Activated CD4-positive, alpha-beta T cell treated with anti-CD3 and anti-CD28 coated beads, Interleukin-2, amount 50 U/mL, for 4 hours (primary cell): ENCODE results near the gene RSBN1.

Source experiments
- DNase-seq, 2 experiments: peaks; one replicate each; pipeline ENCODE4 v3.0.0-alpha.2; 2020

RSBN1 gene

DNA sequence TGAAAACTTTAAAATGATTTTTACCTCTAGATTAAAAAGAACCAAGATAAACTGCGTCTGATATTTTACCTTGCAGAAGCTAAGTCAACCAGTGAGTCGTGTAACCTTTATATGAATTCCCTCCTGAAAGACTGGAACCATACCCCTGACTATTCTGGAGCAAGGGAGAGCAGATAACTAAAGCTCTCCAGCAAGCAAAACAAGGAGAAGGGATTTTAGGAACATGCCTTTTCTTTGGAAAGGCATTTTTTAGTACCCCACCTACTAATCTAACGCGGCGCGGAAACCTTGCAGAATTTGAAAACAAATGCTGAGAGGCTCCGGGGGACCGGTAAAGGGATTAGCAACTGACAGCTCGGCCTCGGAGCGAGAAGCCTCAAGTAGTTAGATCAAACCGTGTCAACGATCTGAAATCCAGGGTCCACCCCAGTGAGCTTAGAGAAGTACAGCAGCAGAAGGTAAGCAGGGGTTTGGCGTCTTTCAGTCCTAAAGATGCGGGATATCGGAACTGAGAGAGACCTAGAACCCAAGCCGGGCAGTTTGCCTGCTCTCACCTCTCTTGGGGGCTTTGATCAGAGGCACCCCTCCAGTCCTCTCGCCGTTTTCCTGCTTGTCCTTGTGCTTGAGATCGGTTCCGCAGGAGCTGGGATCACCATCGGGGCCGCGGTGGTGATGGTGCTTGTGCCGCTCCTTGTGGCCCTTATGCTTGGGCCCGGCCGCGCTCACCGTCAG lies 954 bp downstream of the RSBN1 start:
- peak; percentile 12 to 26 for DNase-seq

DNA sequence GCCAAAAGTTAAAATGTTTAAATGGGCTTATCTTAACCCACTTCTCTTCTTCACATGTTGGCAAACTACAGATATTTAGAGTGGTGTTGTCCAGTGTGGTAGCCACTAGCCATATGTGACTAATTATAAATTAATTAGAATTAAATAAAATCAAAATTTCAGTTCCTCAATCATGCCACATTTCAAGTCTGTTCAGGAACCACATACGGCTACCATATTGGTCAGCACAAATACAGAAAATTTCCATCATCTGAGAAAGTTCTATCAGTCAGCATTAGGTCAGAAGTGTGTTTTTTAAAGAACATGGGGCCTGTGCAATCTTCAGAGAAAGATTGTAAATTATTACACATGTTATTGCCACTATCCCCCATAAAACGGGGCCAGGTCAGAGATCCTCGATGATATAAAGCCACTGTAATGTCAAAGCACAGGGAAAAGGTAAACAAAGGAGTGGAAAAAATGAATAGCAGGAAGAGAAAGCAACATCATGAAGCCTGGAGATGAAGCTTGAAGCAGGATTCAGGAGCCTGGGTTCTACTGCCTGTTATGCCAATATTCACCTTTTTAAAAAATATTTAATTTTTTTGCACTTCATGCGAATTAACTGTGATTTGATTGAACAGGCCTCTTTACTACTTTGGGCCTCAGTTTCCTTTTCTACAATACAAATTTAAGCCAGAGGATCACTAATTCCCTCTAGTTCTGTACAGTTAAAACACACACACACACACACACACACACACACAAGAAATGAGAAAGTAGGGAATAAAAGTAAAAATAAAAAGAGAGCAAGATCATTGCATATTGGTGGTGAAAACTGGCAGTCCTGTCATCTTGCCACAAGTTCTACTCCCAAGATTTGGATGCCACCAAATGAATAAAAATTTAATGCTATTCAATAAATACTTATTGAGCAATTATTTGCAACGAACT lies 2.3 kb downstream of the RSBN1 start:
- no peak for DNase-seq

DNA sequence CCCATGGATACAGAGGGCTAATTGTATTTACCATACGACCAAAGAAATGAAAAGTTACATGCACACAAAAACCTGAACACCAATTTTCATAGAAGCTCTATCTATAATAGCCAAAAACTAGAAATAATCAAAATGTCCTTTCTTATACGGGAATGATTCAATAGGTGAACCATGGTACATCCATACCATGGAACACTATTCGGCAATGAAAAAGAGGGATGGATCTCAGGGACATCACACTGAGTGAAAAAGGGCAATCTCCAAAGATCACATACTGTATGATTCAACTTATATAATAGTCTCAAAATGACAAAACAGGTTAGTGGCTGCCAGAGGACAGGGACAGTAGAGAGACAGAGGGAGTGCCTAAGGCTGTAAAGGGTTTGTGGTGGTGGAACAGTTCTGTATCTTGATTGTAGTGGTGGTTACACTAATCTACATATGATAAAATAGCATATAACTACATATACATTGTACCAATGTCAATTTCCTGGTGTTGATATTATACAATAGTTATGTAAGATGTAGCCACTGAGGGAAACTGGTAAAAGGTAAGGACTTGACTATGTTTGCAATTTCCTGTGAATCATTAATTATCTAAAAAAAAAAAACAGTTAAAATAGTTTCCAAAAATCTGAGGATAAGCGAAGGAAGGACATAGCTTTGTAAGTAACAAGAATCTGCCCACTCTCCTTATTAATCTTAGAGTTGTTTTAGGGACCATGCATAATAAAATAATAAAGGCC lies 3.7 kb downstream of the RSBN1 start:
- no peak for DNase-seq

DNA sequence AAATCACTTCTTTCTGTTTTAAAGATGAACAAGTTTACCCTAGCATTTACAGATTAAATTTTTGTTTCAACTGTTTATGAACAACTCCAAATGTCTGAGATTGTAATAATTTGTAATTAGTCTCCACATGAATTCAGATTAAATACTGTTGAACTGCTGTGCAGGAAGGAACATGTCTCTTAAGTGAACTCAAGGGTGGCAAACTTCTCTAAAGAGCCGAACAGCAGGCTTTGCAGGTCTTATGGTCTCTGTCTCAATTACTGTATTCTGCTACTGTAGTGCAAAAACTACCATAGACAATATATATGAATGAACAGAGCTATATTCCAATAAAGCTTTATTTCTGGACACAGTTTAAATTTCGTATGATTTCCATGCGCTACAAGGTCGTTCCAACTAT lies 6.6 kb downstream of the RSBN1 start:
- DNase-seq = no peak

DNA sequence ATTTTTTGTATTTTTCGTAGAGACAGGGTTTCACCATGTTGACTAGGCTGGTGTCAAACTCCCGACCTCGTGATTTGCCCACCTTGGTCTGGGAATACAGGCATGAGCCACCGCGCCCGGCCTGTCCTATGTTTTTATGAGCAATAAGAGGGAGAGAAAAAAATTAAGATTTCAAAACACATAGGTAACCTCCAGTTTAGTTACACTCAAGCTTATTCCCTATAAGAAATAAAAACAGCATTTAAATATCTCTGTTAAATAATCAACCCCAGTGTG lies 7.1 kb downstream of the RSBN1 start:
- DNase-seq = no peak

DNA sequence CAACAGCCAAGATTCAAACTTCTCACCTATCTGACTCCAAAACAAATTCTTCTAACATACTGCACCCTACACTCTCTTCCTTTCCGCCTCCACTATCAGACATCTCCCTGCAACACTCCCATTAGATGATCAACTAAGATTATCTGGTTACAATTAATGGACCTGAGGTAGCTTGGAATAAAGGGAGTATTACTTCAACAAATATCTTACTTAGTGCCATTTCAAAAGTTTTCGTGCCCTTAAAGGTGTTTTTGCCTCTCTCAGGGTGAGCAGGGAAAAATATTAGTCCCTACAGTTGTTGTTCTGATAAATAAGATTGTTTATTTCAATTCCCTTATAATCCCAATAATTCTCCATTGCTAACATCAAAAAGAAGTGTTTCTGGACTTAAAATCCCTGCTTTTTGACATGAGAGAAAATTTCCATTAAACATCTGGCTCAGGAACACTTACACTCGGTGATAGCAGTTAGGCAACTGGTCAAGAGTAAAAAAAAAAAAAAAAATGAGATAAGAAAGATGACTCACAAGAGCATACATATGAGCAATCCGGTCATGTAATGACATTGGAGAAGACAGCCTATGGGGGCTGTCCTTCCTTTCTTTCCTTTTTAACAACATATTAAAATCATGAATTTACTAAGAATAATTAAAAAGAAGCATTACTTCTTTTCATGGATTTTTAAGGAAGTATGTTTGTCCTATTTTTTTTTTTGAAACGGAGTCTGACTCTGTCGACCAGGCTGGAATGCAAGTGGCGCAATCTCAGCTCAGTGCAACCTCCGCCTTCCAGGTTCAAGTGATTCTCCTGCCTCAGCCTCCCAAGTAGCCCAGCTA lies 7.6 kb downstream of the RSBN1 start:
- no peak for DNase-seq

DNA sequence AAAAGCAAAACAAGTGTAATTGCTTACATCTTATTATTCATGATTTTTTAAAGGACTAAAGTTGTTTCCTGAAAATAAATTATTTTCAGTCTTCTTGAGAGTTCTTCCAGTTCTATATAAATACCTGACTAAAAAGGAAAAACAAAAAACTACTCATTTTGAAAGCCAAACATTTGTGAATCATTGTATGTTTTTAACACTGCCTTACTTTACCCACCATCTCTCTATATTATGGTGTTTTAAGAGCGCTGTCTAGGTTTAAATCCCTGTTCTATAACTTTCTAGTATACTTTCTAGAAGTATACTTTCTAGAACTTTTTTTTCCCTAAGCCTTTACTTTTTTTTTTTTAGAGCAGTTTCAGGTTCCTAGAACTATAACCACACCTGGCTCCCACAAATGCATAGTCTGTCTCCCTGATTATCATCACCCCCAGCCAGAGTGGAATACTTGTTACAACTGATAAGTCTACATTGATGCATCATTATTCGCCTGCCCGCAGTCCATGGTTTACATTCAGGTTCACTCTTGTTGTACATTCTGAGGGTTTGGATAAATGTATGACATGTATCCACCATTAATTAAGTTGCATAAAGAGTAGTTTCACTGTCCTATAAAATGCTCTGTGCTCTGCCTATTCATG lies 9.8 kb downstream of the RSBN1 start:
- DNase-seq = no peak

DNA sequence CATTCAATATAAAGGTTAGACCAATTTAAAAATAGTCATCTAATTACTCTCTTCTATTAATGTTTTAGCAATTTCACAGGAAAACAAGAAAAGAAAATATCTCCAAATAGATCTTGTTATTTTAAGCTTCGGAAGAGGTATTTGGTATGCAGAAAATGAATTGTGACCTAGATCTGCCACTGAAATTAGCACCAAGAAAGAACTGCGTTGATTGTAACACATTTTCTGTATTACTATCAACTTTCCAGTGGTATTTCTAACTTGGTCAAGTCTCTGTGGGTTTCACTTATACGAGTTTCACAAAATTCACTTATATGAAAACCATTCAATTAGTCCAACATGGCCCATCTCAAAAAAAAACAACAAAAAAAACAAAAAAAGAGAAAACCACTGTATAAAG lies 11.8 kb downstream of the RSBN1 start:
- no peak for DNase-seq

DNA sequence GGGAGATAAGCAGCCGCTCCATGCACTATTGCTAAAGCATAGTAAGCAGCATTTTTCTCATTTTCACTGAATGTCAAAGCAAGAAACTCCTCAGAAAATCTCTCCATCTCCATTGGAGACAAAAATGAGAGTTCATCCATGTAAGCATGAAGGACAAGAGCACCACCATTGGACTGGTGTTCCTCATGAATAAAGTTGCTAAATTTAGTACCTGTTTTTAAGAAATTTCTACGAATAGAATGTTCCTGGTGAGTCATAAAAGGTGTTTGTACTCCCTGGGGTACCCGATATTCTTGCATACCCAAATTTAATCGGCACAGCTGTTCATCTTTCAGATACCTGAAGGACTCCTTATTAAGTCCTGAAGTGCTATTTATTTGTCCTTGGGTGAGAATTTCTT lies 14.8 kb downstream of the RSBN1 start:
- DNase-seq = no peak

DNA sequence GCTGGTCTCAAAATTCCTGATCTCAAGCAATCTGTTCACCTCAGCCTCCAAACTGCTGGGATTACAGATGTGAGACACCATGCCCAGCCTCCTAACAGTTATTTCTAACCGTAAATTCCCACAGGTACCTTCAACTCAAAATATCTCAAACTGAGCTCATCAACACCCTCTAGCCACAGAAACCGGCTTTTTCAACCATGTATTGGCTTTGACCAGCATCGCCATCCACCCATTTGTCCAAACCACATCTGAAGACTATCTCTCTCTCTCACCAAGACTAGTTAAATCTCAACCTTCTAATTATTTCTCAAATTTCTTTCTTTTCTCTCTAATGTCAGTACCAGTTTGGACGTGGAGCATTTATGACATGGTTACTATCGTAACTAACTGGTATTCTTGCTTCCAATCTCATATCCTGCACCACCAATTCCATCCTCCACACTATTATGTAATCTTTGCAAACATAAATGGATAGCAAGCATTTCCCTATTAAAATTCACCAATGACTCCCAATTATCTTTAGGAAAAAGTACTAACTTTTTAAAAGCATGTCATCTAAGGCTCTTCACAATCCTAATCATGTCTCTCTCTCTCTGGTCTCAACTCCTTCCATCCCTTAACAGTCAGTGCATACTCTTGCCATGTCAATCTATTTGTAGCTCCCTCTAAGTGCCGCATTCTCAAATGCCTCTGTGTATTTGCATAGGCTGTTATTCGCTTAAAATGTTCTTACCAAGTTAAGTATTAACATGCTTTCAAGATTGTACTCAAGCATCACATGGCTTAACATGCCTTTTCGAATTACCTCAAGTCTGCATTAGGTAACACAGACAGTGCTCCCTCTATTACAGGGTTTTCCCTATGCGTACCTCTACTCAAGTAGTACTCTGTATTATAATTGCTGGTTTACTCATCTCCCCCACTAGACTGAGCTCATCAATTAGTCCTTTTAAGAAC lies 18.1 kb downstream of the RSBN1 start:
- no peak for DNase-seq

DNA sequence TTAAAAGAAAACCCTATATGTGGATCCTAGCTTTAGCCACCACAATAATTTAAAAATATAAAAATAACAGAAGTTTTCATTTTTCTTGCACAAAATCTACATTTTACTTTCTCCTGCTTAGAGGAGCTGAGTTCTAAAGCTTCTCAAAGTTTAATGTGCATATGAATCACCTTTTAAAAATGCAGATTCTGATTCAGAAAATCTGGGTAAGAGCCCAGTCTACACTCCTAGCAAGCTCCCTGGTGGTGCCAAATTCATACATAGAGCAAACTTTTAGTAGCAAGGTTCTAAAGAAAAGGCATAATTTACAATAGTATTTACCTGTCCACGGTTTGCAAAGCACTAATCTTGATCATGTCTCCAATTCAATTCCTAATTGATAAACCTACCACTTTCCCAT lies 19.3 kb downstream of the RSBN1 start:
- no peak for DNase-seq

DNA sequence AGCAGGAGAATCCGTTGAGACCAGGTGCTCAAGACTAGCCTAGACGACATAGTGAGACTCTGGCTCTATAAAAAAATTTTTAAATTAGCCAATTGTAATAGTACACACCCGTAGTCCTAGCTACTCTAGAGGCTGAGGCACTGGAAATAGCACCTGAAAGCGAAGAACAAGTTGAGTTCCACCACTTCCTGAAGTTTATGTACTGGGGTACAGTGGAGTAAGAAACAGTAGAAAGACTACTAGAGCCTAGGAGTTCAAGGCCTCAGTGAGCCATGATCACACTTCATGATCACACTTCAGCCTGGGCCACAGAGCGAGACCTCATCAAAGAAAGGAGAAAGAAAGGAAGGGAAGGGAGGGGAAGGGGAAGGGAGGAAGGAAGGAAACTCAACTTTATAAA lies 19.8 kb downstream of the RSBN1 start:
- DNase-seq = no peak

DNA sequence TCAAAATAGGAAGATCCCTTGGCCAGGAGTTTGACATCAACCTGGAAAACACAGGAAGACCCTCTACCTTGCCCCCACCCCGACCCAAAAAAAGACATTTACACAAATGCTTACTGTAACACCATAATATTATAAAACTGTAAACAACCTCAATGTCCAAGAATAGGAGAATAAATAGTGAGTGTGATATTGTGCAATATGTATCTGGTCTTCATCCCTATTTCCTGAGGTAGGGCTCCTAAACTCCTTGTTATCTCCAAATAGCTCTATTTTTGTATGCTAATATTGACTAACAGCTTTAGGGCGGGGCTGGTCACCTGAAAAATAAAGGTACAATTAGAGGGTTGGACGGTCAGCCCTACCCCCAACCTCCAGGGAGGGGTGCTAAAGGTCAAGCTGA lies 23.5 kb downstream of the RSBN1 start:
- DNase-seq = no peak

DNA sequence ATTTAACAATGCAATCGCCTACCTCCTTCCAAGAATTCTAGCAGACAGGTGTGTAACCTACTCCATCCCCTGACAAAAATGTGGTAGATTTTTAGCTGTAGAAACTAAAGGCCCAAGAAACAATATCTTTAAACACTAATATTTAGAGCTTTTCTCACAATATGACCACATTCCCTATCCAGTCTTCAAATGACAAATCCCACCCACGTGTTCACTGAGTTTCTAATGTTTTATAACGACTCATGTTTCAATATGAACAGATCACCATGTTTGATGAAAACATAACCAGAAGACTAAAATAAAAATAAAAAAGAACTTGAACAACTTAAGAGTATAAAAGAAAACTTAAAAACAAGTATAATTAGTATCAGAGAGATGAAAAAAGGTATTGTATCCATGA lies 24.6 kb downstream of the RSBN1 start:
- DNase-seq = no peak

DNA sequence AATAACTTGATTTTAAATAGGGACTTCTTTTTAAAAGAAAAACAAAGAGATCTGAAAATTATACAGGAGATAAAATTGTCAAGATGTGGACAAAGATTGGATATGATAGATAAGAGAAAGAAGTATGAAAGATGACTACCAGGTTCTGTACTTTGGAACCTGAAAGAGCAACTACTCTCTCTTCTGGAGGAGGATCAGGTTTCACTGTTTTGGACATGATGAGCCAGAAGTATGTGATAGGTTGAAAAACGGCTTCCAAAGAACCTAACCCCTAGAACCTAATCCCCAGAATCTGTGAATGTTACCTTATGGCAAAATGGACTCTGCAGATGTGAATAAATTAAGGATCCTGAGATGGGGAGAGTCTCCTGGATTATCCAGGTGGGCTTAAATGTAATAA lies 26.2 kb downstream of the RSBN1 start:
- no peak for DNase-seq

DNA sequence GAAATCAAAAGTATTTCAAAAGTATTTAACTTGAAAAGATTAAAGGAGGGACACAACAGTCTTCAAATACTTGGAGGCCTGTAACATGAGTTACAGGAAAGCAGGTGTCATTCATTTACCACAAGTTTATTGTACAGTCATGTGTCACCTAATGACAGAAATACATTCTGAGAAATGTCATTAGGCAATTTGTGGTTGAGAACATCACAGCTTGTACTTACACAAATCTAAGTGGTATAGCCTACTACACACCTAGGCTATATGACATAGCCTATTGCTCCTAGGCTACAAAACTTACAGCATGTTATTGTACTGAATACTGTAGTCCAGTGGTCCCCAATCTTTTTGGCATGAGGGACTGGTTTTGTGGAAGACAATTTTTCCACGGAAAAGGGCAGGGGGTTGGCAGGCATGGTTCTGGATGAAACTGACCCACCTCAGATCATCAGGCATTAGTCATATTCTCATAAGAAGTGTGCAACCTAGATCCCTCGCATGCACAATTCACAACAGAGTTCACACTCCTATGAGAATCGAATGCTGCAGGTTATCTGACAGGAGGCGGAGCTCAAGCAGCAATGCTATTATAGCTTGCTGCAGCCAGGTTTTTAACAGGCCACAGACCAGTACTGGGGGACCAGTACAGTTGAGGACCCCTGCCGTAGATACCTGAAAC lies 28.0 kb downstream of the RSBN1 start:
- DNase-seq = no peak

DNA sequence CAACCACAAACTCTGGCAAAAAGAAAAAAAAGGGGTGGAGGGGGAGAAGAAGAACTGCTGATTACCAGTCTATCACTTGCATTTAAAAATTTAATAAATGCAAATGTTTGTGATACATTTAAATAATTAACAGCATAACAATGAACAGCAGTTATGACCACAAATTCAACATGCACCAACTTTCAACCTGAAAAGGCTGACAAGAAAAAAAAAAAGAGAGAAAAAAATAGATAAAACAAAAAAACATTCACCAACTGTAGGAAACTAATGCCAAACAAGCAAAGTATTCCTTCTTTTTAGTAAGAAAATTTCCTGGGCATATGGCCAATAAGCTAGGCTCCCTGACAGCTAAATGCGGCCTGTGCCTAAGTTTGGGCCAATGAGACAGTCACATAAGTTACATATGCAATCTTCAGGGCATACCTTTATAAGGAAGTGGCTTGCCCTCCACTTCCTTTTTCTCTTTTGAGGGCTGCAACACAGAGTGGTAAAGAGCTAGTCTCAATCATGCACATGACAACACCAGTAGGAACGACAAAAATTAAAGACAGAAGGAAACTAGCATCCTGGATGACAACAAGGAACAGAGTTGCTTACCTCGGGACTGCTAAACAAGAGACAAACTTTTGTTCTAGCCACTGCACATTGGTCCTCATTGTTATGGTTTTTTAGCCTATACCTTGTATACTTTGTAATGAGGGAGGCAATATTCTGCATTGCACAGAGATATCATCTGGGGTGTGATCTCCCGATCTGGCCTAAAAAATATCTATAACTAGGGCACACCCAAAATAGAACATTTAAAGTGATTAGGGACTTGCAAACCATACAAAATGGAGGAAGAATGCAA lies 28.8 kb downstream of the RSBN1 start:
- DNase-seq = peak; percentile 8 to 12

DNA sequence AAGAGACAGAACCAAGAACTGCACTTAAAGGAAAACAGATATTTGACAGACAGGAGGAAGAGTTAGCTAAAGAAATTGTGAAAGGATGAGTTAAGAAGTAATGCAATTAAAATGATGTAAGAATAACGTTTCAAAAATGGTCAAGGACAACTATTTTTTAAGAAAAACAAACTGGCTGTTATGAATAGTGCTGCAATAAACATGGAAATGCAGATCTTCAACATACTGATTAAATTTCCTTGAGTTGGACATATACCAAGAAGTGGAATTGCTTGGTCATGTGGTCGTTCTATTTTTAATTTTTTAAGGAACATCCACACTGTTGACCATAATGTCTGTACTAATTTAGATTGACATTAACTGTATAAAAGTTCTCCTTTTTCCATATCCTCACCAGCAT lies 29.9 kb downstream of the RSBN1 start:
- no peak for DNase-seq

DNA sequence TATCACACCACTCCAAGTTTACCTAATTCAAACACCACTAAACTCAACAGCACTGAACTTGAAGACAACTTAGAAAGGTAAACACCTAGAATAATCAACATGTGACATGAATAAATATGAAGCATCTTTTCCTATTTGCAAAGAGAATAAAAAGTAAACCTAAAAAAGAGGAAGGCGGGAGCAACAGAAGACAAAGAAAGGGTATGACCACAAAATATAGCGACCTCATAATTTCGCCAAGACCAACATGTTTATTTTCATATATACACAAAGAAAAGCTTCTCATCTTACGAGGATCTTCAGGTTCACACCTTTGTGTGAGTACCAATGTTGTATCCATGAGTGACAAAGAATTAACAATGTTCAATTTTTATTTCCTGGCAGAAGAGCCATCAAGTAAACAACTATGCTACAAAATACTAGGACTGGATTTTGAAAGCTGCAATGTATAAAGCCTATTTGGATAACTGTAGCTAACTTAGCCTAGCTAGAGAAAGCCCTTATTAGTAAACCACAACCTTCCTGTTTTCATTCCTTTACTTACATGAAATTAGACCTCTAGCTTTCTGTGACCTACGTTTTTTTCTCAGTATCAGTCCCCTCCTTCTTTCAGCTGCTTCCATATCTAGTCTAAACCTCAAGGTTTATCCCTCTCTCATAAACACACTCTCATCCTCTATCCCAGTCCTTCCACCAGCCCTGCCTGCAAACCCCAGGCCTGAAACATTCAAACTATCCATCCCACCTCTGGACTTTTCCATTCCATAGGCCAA lies 31.7 kb downstream of the RSBN1 start:
- no peak for DNase-seq
